Measurements from ENCODE around the gene ABHD6. TPM values are rescaled to one million over a fixed set of nuclear protein-coding genes. Genes with fewer than 3 reads are reported as not detected.
"Not testable (repeated sequence)": the region's sequence is repeated elsewhere in the genome, so short reads cannot be mapped to it uniquely, and the experiment has no call there.

ABHD6 gene
- total RNA-seq, 2 experiments from 2014 or later, result 3.3 to 3.7 TPM

GRCh38 chr3:58238830-58239229 lies 1.2 kb downstream of the ABHD6 start:
- no peak for ATAC-seq
- intact Hi-C loops (cut with micrococcal nuclease), result loop anchor here (5.0 kb wide), 1 partner anchor 68 kb away; the partner anchor contains the start of genes HTD2 and RPP14
- Mint-ChIP-seq H3K27me3 (peaks cover 5% of the 10 kb centered on the region), H3K36me3 (ENCODE audit: low read depth) (no peaks in the 10 kb centered on the region), H3K27ac (no peak overlapping the region), H3K4me1 (ENCODE audit: low read depth) (peaks cover 5% of the 10 kb centered on the region), H3K4me3 (peak overlapping the region; percentile 84), H3K9me3 (no peaks in the 10 kb centered on the region)
- no peak for DNase-seq
- no peak for TF ChIP-seq CTCF (IDR thresholded peaks at IDR 0.05)
- ChIA-PET POLR2A (interaction anchor here (1.4 kb wide), 1 partner anchor 67 kb away, joined by 5 read pairs; the partner anchor contains the start of genes HTD2 and RPP14), CTCF (interaction anchor here (1.0 to 14.4 kb wide), 5 partner anchors 22 to 176 kb away, joined by 3 to 89 read pairs (median 7); partner anchors contain the start of genes HTD2 and RPP14)

DNA sequence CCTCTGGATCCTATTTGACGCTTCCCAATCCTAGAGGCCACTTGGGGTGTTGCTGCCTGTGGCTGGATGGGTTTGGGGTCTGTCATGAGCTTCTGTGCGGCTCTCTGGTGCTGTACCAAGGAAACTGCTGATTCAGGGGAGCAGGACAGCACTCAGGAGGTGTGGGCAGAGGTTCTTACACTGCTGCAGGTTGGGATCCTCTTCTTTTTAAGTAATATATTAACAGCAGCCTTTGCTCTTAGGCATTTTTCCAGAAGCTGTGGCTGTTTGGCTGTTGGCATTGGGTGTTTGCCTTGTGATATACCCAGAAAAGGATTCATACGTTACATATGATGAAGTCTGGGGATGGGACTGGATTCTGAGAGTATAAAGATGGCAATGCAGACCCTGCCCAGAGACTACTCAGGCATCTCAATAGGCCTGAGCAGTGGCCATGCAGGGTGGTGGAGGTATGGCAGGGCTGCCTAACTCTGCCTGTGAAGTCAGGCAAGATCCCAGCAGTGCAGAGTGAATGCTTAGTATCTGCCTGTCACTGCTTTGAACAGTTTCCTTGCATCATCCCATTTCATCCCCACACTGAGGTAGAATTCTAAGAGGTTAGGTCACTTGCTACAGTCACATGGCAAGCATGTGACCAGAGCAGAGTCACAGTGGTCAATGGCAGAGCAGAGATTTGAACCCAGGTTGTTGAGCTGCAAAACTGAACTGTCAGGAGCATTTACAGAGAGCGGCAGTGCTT lies 3.9 kb downstream of the ABHD6 start:
- Mint-ChIP-seq H3K9me3 (no peaks in the 10 kb centered on the region), H3K4me1 (ENCODE audit: low read depth) (peaks cover 5% of the 10 kb centered on the region), H3K27me3 (peaks cover 1% of the 10 kb centered on the region), H3K36me3 (ENCODE audit: low read depth) (no peaks in the 10 kb centered on the region), H3K27ac (no peak overlapping the region), H3K4me3 (no peak overlapping the region)
- no peak for TF ChIP-seq CTCF (IDR thresholded peaks at IDR 0.05)
- ATAC-seq (no peak), DNase-seq (no peak)
- intact Hi-C loops (cut with micrococcal nuclease), result no loop called here
- ChIA-PET POLR2A (no interaction called here), CTCF (interaction anchor here (0.9 to 1.7 kb wide), 4 partner anchors 10 to 54 kb away, joined by 3 to 4 read pairs (median 3); no protein-coding TSS in a partner anchor)

DNA sequence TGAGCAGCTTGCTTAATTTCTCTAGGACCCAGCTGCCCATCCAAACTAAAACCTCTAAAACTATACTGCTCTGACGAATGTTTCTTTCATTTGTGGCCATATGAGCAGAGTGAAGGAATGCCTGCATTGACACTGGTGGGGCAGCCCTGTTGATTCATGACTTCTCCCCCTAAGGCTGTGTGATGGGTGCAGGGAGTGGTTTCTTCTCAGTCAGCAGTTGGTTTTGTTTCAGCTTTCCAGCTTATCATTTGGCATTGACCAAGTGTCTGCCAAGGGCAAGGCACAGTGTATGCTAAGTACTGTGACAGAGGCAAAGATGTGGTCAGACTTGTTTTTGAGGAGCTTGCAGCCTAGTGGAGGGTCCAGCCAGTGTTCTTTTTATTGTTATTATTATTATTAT lies 4.7 kb downstream of the ABHD6 start:
- DNase-seq (no peak), ATAC-seq (no peak)
- no peaks in the 10 kb centered on the region for H3K27me3 Mint-ChIP-seq
- ChIA-PET CTCF (interaction anchor here (0.9 to 1.7 kb wide), 5 partner anchors 11 to 64 kb away, joined by 3 to 4 read pairs (median 3); partner anchors contain the start of genes HTD2 and RPP14), POLR2A (no interaction called here)
- TF ChIP-seq CTCF (IDR thresholded peaks at IDR 0.05), result no peak
- H3K4me3 Mint-ChIP-seq, result no peak overlapping the region
- intact Hi-C loops (cut with micrococcal nuclease), result no loop called here
- H3K27ac Mint-ChIP-seq, result no peak overlapping the region
- no peaks in the 10 kb centered on the region for H3K36me3 Mint-ChIP-seq (ENCODE audit: low read depth)
- H3K9me3 Mint-ChIP-seq, result no peaks in the 10 kb centered on the region
- peaks cover 3% of the 10 kb centered on the region for H3K4me1 Mint-ChIP-seq (ENCODE audit: low read depth)

DNA sequence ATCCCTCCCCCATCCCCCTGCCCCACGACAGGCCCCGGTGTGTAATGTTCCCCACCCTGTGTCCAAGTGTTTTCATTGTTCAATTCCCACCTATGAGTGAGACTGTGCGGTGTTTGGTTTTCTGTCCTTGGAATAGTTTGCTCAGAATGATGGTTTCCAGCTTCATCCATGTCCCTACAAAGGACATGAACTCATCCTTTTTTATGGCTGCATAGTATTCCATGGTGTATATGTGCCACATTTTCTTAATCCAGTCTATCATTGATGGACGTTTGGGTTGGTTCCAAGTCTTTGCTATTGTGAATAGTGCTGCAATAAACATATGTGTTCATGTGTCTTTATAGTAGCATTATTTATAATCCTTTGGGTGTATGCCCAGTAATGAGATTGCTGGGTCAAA lies 5.3 kb downstream of the ABHD6 start:
- H3K36me3 Mint-ChIP-seq (ENCODE audit: low read depth); H3K4me1 Mint-ChIP-seq (ENCODE audit: low read depth); H3K9me3 Mint-ChIP-seq; ATAC-seq; POLR2A ChIA-PET; H3K4me3 Mint-ChIP-seq; H3K27me3 Mint-ChIP-seq; DNase-seq; H3K27ac Mint-ChIP-seq; intact Hi-C loops (cut with micrococcal nuclease): not testable (repeated sequence)
- CTCF ChIA-PET, result interaction anchor here (1.1 to 1.3 kb wide), 3 partner anchors 25 to 63 kb away, joined by 3 to 6 read pairs (median 4); partner anchors contain the start of genes HTD2 and RPP14

GRCh38 chr3:58243976-58244585 lies 6.5 kb downstream of the ABHD6 start:
- Mint-ChIP-seq H3K27ac (no peak overlapping the region), H3K4me1 (ENCODE audit: low read depth) (peaks cover 3% of the 10 kb centered on the region), H3K9me3 (no peaks in the 10 kb centered on the region), H3K36me3 (ENCODE audit: low read depth) (no peaks in the 10 kb centered on the region), H3K27me3 (no peaks in the 10 kb centered on the region), H3K4me3 (no peak overlapping the region)
- ATAC-seq (no peak), DNase-seq (no peak)
- intact Hi-C loops (cut with micrococcal nuclease), result no loop called here
- CTCF ChIA-PET, result interaction anchor here (1.1 kb wide), 1 partner anchor 27 kb away, joined by 6 read pairs; no protein-coding TSS in a partner anchor
- TF ChIP-seq CTCF (IDR thresholded peaks at IDR 0.05), result no peak
- POLR2A ChIA-PET, result no interaction called here
